Gastrocnemius medialis (tissue), 4 donors: Measurements from ENCODE around the gene KHK. TPM values are rescaled to one million over a fixed set of nuclear protein-coding genes. Genes with fewer than 3 reads are reported as not detected.

ENCODE experiments used
- ATAC-seq, 2 donors: fragments of 150-250 bp; one replicate each; pipeline ENCODE4 v1.9.1; 2016
- DNase-seq, 2 donors: peaks; one replicate each; pipeline ENCODE4 v3.0.0-alpha.2; 2019
- H3K27ac ChIP-seq, 4 donors: fragments of 200-600 bp; sonication (generic); 1 replicate in 1 of 4; 2 replicates in 3 of 4; pipeline ENCODE4 v1.5.1; 2016 to 2018; ENCODE audit warnings: mild to moderate bottlenecking in 2 of 4, moderate library complexity in 1 of 4
- H3K27me3 ChIP-seq, 3 donors: fragments of 200-600 bp; sonication (generic) in 2 of 3; 1 replicate in 1 of 3; 2 replicates in 2 of 3; pipeline versions ENCODE4 v1.5.1 to v1.6.0; 2016 to 2019; ENCODE audit warnings: mild to moderate bottlenecking in 1 of 3, moderate library complexity in 1 of 3
- H3K36me3 ChIP-seq, 2 donors: fragments of 200-600 bp; sonication (generic) in 1 of 2; one replicate each; pipeline ENCODE4 v1.5.1; 2017 to 2018
- H3K4me1 ChIP-seq, 2 donors: fragments of 200-600 bp; sonication (generic) in 1 of 2; one replicate each; pipeline ENCODE4 v1.5.1; 2016 to 2017; ENCODE audit warnings: mild to moderate bottlenecking in 2 of 2
- H3K4me3 ChIP-seq, 4 donors: fragments of 200-600 bp; sonication (generic) in 3 of 4; 1 replicate in 1 of 4; 2 replicates in 3 of 4; pipeline ENCODE4 v1.5.1; 2016 to 2019; ENCODE audit warnings: mild to moderate bottlenecking in 2 of 4
- H3K9me3 ChIP-seq, 3 donors: fragments of 200-600 bp; sonication (generic) in 2 of 3; 1 replicate in 1 of 3; 2 replicates in 2 of 3; pipeline ENCODE4 v1.5.1; 2016 to 2019
- CTCF ChIP-seq, 5 experiments: fragments of 450-650 bp in 3 of 5; fragments of 200-600 bp in 2 of 5; sonication (generic) in 2 of 5; IDR thresholded peaks in 4 of 5; conservative IDR thresholded peaks in 1 of 5; 1 replicate in 4 of 5; 2 replicates in 1 of 5; pipeline ENCODE4 v1.5.1; 2016 to 2019; ENCODE audit warnings: antibody characterized with exemption in 5 of 5, mild to moderate bottlenecking in 3 of 5, moderate library complexity in 3 of 5
- POLR2A ChIP-seq, 2 donors: fragments of 450-650 bp; IDR thresholded peaks; one replicate each; pipeline ENCODE4 v1.6.1; 2017; ENCODE audit warnings: antibody characterized with exemption in 2 of 2, mild to moderate bottlenecking in 2 of 2, moderate library complexity in 2 of 2
- in situ Hi-C, 4 donors: fragments of 200-750 bp; cut with MboI; loops; one replicate each; pipeline versions ENCODE4 v1.15.0 to v1.8.0; 2017; ENCODE audit warnings: low sequenced_read_pairs in 4 of 4
- intact Hi-C: fragments of 100-400 bp; cut with DNase I; formaldehyde crosslinking; loops from one replicate; pipeline ENCODE4 v1.15.1; 2023; ENCODE audit warnings: low total_unique reads
- total RNA-seq, 4 donors: library from RNA; depleted of rRNA; stranded (reverse); fragments of >200 nt; gene quantifications; one replicate each; pipeline versions ENCODE4 v1.1.0 to v1.2.3, GENCODE V29; 2016

The KHK gene
- total RNA-seq, 4 donors from 2014 or later, result 0.91 to 5.4 (median 1.3) TPM; not detected in 1

GRCh38 chr2:27078267-27079194 is 8.0 kb upstream of the KHK start, which contains the start of gene EMILIN1:
TSS of gene EMILIN1 (plus strand) at chr2:27078615. CDS start at chr2:27079066, 451 bp downstream.
- intact Hi-C loops, result no loop called here
- DNase-seq, result peak; percentile 54 to 77
- in situ Hi-C loops, result no loop called here
- H3K4me3 ChIP-seq, result peak within 1 kb of the TSS; percentile 44 to 51 (median 49)
- no peaks in the 10 kb centered on the region for H3K36me3 ChIP-seq
- TF ChIP-seq CTCF (IDR thresholded peaks at IDR 0.05 in 4 of 5, conservative IDR thresholded peaks at IDR 0.05 in 1 of 5), result no peak
- peak in 1 of 2 donors; percentile 32 for TF ChIP-seq POLR2A (IDR thresholded peaks at IDR 0.05)
- H3K27me3 ChIP-seq, result no peaks in the 10 kb centered on the region
- no peaks in the 10 kb centered on the region for H3K9me3 ChIP-seq
- peak; percentile 22 to 32 for ATAC-seq
- peaks cover 15 to 28% of the 10 kb centered on the region in 2 donors for H3K4me1 ChIP-seq
- H3K27ac ChIP-seq, result peak within 1 kb of the TSS; percentile 75 to 95 (median 86)

- no peaks in the 10 kb centered on the region for H3K9me3 ChIP-seq
- peaks cover 15 to 31% of the 10 kb centered on the region in 2 donors for H3K4me1 ChIP-seq
- H3K36me3 ChIP-seq, result no peaks in the 10 kb centered on the region
- no peak for DNase-seq
- TF ChIP-seq POLR2A (IDR thresholded peaks at IDR 0.05), result no peak
- no peak for TF ChIP-seq CTCF (IDR thresholded peaks at IDR 0.05 in 4 of 5, conservative IDR thresholded peaks at IDR 0.05 in 1 of 5)
- peak overlapping the region; percentile 44 to 51 (median 49) for H3K4me3 ChIP-seq
- no peaks in the 10 kb centered on the region for H3K27me3 ChIP-seq
- in situ Hi-C loops, result loop anchor here (10.0 kb wide), 2 partner anchors 45 to 115 kb away; partner anchors contain the start of gene TMEM214 (in 3 of the 4)
- ATAC-seq, result no peak
- intact Hi-C loops, result loop anchor here (10.0 kb wide), 1 partner anchor 295 kb away; the partner anchor contains the start of genes EIF2B4 and SNX17
- H3K27ac ChIP-seq, result peak overlapping the region; percentile 75 to 95 (median 86)
These were observed 7.1 kb upstream of the KHK start for GRCh38 chr2:27079233-27080139.

- no peak for DNase-seq
- H3K27ac ChIP-seq, result peak overlapping the region; percentile 75 to 95 (median 86)
- no peak for TF ChIP-seq CTCF (IDR thresholded peaks at IDR 0.05 in 4 of 5, conservative IDR thresholded peaks at IDR 0.05 in 1 of 5)
- TF ChIP-seq POLR2A (IDR thresholded peaks at IDR 0.05), result no peak
- no peaks in the 10 kb centered on the region for H3K36me3 ChIP-seq
- H3K4me1 ChIP-seq, result peaks cover 13 to 34% of the 10 kb centered on the region in 2 donors
- peak overlapping the region in 1 of 4 donors; percentile 51 for H3K4me3 ChIP-seq
- H3K9me3 ChIP-seq, result no peaks in the 10 kb centered on the region
- intact Hi-C loops, result loop anchor here (10.0 kb wide), 1 partner anchor 295 kb away; the partner anchor contains the start of genes EIF2B4 and SNX17
- no peak for ATAC-seq
- in situ Hi-C loops, result loop anchor here (10.0 kb wide), 2 partner anchors 45 to 115 kb away; partner anchors contain the start of gene TMEM214 (in 3 of the 4)
- no peaks in the 10 kb centered on the region for H3K27me3 ChIP-seq
These were observed 6.5 kb upstream of the KHK start for GRCh38 chr2:27080140-27080469.

GRCh38 chr2:27080603-27080936 is 6.0 kb upstream of the KHK start:
- no peaks in the 10 kb centered on the region for H3K9me3 ChIP-seq
- peak overlapping the region; percentile 75 to 95 (median 86) for H3K27ac ChIP-seq
- intact Hi-C loops, result loop anchor here (10.0 kb wide), 1 partner anchor 294 kb away; the partner anchor contains the start of genes EIF2B4 and SNX17
- no peaks in the 10 kb centered on the region for H3K27me3 ChIP-seq
- H3K4me1 ChIP-seq, result peaks cover 16 to 38% of the 10 kb centered on the region in 2 donors
- no peak for DNase-seq
- no peaks in the 10 kb centered on the region for H3K36me3 ChIP-seq
- ATAC-seq, result no peak
- TF ChIP-seq POLR2A (IDR thresholded peaks at IDR 0.05) (no peak), CTCF (IDR thresholded peaks at IDR 0.05 in 4 of 5, conservative IDR thresholded peaks at IDR 0.05 in 1 of 5) (no peak)
- in situ Hi-C loops, result loop anchor here (10.0 kb wide), 2 partner anchors 46 to 116 kb away; partner anchors contain the start of gene TMEM214 (in 3 of the 4)
- peak overlapping the region in 3 of 4 donors; percentile 4 to 51 (median 46) for H3K4me3 ChIP-seq
